SJCRH30 (cell line): ENCODE data around the gene POP4. TPM values are rescaled to one million over a fixed set of nuclear protein-coding genes. Genes with fewer than 3 reads are reported as not detected.

ENCODE experiments used
- DNase-seq, 2 experiments: peaks; one replicate each; pipeline ENCODE4 v3.0.0-alpha.2; 2015 to 2020
- H3K27ac ChIP-seq: fragments of 250-450 bp; sonication (Bioruptor Pico); 2 replicates; pipeline ENCODE4 v1.5.1; 2020; ENCODE audit warnings: mild to moderate bottlenecking, moderate library complexity
- H3K27me3 ChIP-seq: fragments of 250-450 bp; sonication (Bioruptor Pico); 2 replicates; pipeline ENCODE4 v1.5.1; 2020; ENCODE audit warnings: mild to moderate bottlenecking, moderate library complexity
- H3K36me3 ChIP-seq: fragments of 250-450 bp; sonication (Bioruptor Pico); 2 replicates; pipeline ENCODE4 v1.5.1; 2020; ENCODE audit warnings: mild to moderate bottlenecking, moderate library complexity
- H3K4me1 ChIP-seq: fragments of 250-450 bp; sonication (Bioruptor Pico); 2 replicates; pipeline ENCODE4 v1.5.1; 2020; ENCODE audit warnings: mild to moderate bottlenecking, moderate library complexity
- H3K4me3 ChIP-seq: fragments of 250-450 bp; sonication (Bioruptor Pico); 2 replicates; pipeline ENCODE4 v1.5.1; 2020; ENCODE audit warnings: mild to moderate bottlenecking, moderate library complexity
- H3K9me3 ChIP-seq: fragments of 250-450 bp; sonication (Bioruptor Pico); replicated peaks from 2 replicates; pipeline ENCODE4 v1.5.1; 2020; ENCODE audit warnings: mild to moderate bottlenecking, moderate library complexity
- total RNA-seq: library from RNA; depleted of rRNA; stranded (reverse); fragments of >200 nt; shearing (Covaris generic); gene quantifications from 2 replicates; pipeline ENCODE4 v1.2.3, GENCODE V29; 2014

Gene POP4
- total RNA-seq, 1 experiment from 2014 or later: 81.9 TPM

DNA sequence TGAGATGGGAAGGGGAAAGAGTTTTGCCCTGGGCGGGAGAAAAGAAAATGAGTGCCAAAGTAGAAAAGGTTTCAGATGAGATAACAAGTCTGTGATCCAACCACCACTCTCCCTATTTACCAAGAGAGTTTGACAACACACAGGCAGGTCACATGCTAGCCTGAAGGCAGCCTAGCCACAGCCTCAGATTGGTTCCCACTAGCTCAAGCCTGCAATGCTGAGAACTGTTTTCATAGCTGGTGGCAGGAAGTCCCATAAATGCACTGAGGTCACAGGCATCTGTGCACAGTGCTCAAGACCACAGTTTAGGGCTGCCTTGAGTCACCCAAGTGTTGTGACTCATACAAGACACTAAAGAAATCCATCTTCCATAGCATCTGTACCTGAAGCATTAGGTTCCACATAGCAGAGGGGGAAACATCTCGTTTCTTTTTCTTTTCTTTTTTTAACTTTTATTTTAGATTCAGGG lies 18.5 kb upstream of the POP4 start:
- no peak for DNase-seq
- Histone ChIP-seq H3K27ac (no peak overlapping the region), H3K4me1 (peaks cover 7% of the 10 kb centered on the region; the same call in 1 of the 2 replicates), H3K4me3 (no peak overlapping the region), H3K27me3 (no peaks in the 10 kb centered on the region), H3K9me3 (0 out of 2 replicates have a peak, but pooled peaks cover 3% of the 10 kb centered on the region), H3K36me3 (no peaks in the 10 kb centered on the region)

DNA sequence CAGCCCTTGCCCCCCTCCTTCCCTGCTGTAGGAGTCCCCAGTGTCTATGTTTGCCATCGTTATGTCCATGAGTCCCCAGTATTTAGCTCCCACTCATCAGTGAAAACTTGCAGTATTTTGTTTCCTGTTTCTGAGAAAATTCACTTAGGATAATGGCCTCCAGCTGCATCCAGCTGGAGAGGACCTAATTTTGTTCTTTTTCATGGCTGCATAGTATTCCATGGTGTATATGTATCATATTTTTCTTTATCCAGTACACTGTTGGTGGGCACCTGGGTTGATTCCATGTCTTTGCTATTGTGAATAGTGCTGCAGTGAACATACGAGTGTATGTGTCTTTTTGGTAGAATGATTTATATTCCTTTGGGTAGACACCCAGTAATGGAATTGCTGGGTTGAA lies 18.0 kb upstream of the POP4 start:
- Histone ChIP-seq H3K27ac (no peak overlapping the region), H3K4me3 (no peak overlapping the region), H3K9me3 (0 out of 2 replicates have a peak, but pooled peaks cover 3% of the 10 kb centered on the region), H3K4me1 (peaks cover 6% of the 10 kb centered on the region; the same call in 1 of the 2 replicates), H3K27me3 (no peaks in the 10 kb centered on the region), H3K36me3 (no peaks in the 10 kb centered on the region)
- DNase-seq: no peak

- no peak overlapping the region for H3K4me3 ChIP-seq
These were observed 15.8 kb upstream of the POP4 start for GRCh38 chr19:29590278-29590677.

GRCh38 chr19:29591670-29592069 lies 14.4 kb upstream of the POP4 start:
- H3K4me3 ChIP-seq: no peak overlapping the region
- 0 out of 2 replicates have a peak, but pooled peaks cover 3% of the 10 kb centered on the region for H3K9me3 ChIP-seq
- H3K27me3 ChIP-seq: peaks cover 7% of the 10 kb centered on the region
- no peak overlapping the region for H3K27ac ChIP-seq
- H3K4me1 ChIP-seq: peaks cover 8% of the 10 kb centered on the region
- no peak for DNase-seq
- no peaks in the 10 kb centered on the region for H3K36me3 ChIP-seq

More at GRCh38 chr19:29590278-29590677, 15.8 kb upstream of the POP4 start:
- no peaks in the 10 kb centered on the region for H3K36me3 ChIP-seq
- H3K27ac ChIP-seq: no peak overlapping the region
- DNase-seq: no peak
- 0 out of 2 replicates have a peak, but pooled peaks cover 3% of the 10 kb centered on the region for H3K9me3 ChIP-seq
- H3K4me1 ChIP-seq: no peaks in the 10 kb centered on the region
- peaks cover 5% of the 10 kb centered on the region for H3K27me3 ChIP-seq

GRCh38 chr19:29593869-29594268 lies 12.2 kb upstream of the POP4 start:
- no peak for DNase-seq
- H3K36me3 ChIP-seq: no peaks in the 10 kb centered on the region
- peaks cover 10% of the 10 kb centered on the region for H3K4me1 ChIP-seq
- no peaks in the 10 kb centered on the region for H3K9me3 ChIP-seq
- no peak overlapping the region for H3K4me3 ChIP-seq
- H3K27ac ChIP-seq: no peak overlapping the region
- H3K27me3 ChIP-seq: peaks cover 15% of the 10 kb centered on the region

DNA sequence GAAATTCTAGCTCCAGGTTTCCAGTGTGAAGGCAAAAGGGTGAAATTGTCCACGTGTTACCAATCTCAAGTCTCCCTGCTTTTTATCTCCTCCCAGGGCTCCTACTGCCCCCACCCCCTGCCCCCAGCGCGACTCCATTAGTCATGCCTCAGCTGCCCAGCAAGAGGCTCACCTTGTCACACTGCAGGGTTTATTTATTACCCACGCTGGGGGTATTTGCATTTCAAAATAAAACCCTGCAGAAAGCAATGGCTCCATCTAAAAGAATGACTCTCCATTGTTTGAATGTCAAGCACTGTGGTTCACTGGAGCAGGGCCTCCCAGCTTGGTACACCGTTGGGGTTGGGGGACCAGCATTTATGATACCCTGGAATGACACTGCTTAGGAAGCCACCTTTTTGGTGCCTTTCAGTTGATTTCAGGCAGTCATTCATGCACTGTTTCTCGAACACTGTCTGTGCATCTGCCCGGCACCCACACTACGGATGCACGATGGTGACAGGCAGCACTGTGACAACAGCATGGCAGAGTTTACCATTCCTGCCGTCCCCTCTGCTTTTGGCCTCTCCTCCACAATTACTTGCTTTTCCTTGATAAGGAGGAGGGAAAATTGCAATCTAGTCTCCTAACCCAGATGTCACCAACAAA lies 9.9 kb upstream of the POP4 start:
- H3K4me1 ChIP-seq: peaks cover 10% of the 10 kb centered on the region
- no peak overlapping the region for H3K27ac ChIP-seq
- no peak overlapping the region for H3K4me3 ChIP-seq
- no peaks in the 10 kb centered on the region for H3K9me3 ChIP-seq
- H3K36me3 ChIP-seq: no peaks in the 10 kb centered on the region
- DNase-seq: peak in 1 of 2 experiments; percentile 19
- H3K27me3 ChIP-seq: peaks cover 24% of the 10 kb centered on the region

DNA sequence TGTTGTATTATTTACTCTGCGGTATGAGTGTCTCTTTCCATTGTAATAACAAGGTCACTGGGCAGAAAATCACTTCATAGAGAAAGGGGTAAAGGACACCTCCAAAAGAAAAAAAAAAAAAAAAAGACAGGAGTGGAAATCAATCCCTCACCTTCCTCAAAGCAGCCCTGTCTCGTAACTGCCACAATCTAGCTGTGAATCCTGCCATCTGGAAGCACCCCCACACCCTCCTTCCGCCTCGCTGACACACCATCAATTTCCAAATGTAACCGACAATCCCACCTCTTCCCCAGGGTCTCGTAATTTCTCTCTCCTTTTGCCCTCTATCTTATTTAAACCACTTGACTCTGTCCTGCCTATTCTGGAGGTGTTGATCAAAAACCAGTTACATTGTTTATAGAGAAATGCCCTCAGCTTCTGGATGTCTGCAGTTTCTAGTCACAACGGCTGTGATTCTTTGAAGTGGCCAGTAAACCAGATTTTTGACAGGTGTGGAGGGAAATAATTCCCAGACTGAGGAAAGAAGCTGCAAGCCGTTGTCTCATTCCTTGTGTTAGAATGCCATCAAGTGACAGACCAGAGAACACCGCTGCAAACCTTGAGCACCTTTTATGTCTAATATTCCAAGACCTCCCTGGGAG lies 9.1 kb upstream of the POP4 start:
- H3K4me1 ChIP-seq: peaks cover 10% of the 10 kb centered on the region
- no peaks in the 10 kb centered on the region for H3K36me3 ChIP-seq
- H3K27me3 ChIP-seq: peaks cover 24% of the 10 kb centered on the region
- H3K9me3 ChIP-seq: no peaks in the 10 kb centered on the region
- DNase-seq: peak; percentile 36 to 75
- H3K27ac ChIP-seq: no peak overlapping the region
- no peak overlapping the region for H3K4me3 ChIP-seq

- DNase-seq: no peak
- Histone ChIP-seq H3K4me3 (no peak overlapping the region), H3K27ac (no peak overlapping the region), H3K4me1 (peaks cover 10% of the 10 kb centered on the region), H3K36me3 (no peaks in the 10 kb centered on the region), H3K27me3 (peaks cover 24% of the 10 kb centered on the region), H3K9me3 (no peaks in the 10 kb centered on the region)
These were observed 8.0 kb upstream of the POP4 start for GRCh38 chr19:29598036-29598435.

DNA sequence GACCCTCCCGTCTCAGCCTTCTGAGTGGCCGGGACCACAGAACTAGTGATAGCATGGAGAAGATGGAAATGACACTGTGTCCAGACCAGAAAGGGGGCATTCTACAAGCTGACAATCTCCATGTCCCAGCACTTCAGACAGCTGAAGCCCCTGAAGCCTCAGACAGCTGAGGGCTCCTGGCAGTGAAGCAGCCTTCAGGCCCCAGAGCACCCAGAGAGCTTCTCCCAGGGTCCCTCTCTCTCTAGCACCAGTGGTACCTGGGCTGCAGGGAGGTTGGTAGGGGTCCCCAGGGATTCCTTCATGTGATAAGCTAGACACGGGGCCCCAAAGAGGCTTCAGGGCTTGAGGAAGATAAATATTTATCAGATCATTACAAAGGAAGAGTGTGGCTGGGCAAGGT lies 7.6 kb upstream of the POP4 start:
- no peak for DNase-seq
- H3K27ac ChIP-seq: no peak overlapping the region
- H3K36me3 ChIP-seq: no peaks in the 10 kb centered on the region
- no peaks in the 10 kb centered on the region for H3K9me3 ChIP-seq
- H3K27me3 ChIP-seq: peaks cover 24% of the 10 kb centered on the region
- H3K4me3 ChIP-seq: no peak overlapping the region
- H3K4me1 ChIP-seq: peaks cover 10% of the 10 kb centered on the region

GRCh38 chr19:29603308-29603707 lies 2.8 kb upstream of the POP4 start:
- H3K36me3 ChIP-seq: no peaks in the 10 kb centered on the region
- H3K4me3 ChIP-seq: no peak overlapping the region
- DNase-seq: no peak
- H3K4me1 ChIP-seq: no peaks in the 10 kb centered on the region
- no peak overlapping the region for H3K27ac ChIP-seq
- H3K9me3 ChIP-seq: no peaks in the 10 kb centered on the region
- H3K27me3 ChIP-seq: peaks cover 14% of the 10 kb centered on the region

DNA sequence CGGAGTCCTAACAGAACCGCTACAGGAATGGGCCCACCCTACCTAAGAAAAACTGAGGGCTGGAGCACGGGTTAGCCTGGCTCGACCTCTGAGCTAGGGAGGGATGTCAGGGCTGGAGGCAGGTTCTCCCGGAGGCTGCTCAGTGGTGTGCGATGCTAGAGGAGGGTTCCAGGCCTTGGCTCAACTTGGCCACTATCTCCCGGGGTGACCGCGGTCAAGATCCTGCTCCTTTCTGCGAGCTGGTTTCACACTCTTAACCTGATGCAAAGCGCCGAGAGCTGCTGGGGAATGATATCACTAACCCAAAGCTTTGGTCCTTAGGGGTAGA lies 301 bp downstream of the POP4 start:
- no peak for DNase-seq
- H3K4me3 ChIP-seq: peak overlapping the region; percentile 84
- peak overlapping the region; percentile 84 for H3K27ac ChIP-seq

DNA sequence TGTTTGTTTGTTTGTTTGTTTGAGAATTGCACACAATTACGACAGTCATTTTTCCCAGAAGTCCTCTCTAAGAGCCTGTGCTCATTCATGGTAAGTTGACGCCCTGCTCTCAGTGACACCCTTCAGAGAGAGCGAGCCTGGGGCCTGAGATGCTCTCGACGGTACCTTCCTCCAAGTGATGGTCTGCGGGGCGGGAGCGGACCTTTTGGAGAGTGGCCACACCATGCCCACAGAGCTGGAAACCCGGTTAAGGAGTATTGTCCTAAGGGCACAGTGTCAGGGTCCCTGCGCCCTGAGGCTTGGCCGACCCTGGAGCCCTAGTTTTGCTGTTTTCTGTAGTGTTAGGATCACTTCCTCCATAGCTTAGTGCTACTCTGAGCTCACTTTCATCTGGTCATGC lies 3.6 kb downstream of the POP4 start:
- Histone ChIP-seq H3K36me3 (peaks cover 12% of the 10 kb centered on the region; the same call in 1 of the 2 replicates), H3K27ac (no peak overlapping the region), H3K4me3 (no peak overlapping the region), H3K27me3 (no peaks in the 10 kb centered on the region), H3K4me1 (no peaks in the 10 kb centered on the region), H3K9me3 (no peaks in the 10 kb centered on the region)
- DNase-seq: no peak

More for the DNA sequence above, 301 bp downstream of the POP4 start:
- Histone ChIP-seq H3K36me3 (0 out of 2 replicates have a peak, but pooled peaks cover 2% of the 10 kb centered on the region), H3K27me3 (no peaks in the 10 kb centered on the region), H3K4me1 (no peaks in the 10 kb centered on the region), H3K9me3 (no peaks in the 10 kb centered on the region)

DNA sequence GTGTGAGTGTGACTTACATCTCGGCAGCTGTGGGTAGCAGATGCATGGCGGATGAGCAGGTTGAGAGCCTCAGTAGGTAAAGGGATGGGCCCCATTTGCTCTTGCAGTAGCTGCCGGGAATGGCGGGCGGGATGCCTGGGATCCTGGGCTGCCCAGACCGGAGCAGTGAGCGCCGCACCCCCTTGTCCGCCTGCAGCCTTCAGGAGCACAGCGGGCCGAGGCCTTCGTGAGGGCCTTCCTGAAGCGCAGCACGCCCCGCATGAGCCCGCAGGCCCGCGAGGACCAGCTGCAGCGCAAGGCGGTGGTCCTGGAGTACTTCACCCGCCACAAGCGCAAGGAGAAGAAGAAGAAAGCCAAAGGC lies 4.1 kb downstream of the POP4 start:
- H3K4me1 ChIP-seq: no peaks in the 10 kb centered on the region
- H3K9me3 ChIP-seq: no peaks in the 10 kb centered on the region
- H3K36me3 ChIP-seq: peaks cover 12% of the 10 kb centered on the region; the same call in 1 of the 2 replicates
- H3K27me3 ChIP-seq: no peaks in the 10 kb centered on the region
- DNase-seq: no peak
- no peak overlapping the region for H3K4me3 ChIP-seq
- H3K27ac ChIP-seq: no peak overlapping the region

DNA sequence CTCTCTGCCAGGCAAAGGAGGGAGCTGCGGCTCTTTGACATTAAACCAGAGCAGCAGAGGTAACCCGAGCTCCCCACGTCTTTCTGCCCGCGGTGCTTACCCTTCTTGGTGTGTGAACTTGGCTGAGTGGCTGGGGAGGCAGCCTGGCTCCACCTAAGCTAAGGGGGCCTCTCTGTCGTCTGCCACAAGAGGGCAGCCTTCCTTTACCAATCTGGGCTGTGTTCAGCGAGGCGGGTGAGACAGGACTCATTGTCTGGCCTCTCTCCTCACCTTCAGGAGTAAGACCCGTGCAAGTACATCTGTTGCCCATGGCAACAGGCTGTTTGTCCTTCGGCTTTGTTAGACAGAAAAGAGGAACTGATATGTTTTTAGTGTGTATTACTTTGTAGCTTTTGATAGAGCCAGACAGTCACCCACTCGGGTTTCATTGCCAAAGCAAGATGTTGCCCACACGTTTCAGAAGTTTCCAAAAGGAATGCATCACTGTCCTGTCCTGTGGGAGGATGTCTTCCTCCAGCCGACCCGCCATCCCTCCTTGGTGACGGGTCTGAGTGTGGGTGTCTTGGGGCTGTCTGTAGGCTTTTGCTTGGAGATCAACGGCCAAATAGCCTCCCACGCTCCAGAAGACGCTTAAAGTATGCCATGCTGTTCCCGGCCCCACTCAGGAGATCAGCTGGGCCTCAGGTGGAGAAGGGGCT lies 4.6 kb downstream of the POP4 start:
- no peaks in the 10 kb centered on the region for H3K9me3 ChIP-seq
- H3K27me3 ChIP-seq: no peaks in the 10 kb centered on the region
- H3K4me1 ChIP-seq: no peaks in the 10 kb centered on the region
- peak; percentile 76 to 88 for DNase-seq
- H3K36me3 ChIP-seq: peaks cover 16% of the 10 kb centered on the region; the same call in 1 of the 2 replicates
- no peak overlapping the region for H3K4me3 ChIP-seq
- no peak overlapping the region for H3K27ac ChIP-seq

GRCh38 chr19:29612121-29612520 lies 6.0 kb downstream of the POP4 start:
- no peak overlapping the region for H3K4me3 ChIP-seq
- H3K27me3 ChIP-seq: no peaks in the 10 kb centered on the region
- no peak for DNase-seq
- H3K27ac ChIP-seq: no peak overlapping the region
- H3K4me1 ChIP-seq: no peaks in the 10 kb centered on the region
- H3K9me3 ChIP-seq: no peaks in the 10 kb centered on the region
- H3K36me3 ChIP-seq: peaks cover 16% of the 10 kb centered on the region; the same call in 1 of the 2 replicates
